SK-N-SH treated with all-trans-retinoic acid at 6 μM for 48 hours (cell line): ENCODE measurements around the gene ZFAND3.

ENCODE experiments used
- ATAC-seq: fragments of 200-7000 bp; cut with Tn5 transposase; 3 replicates; pipeline ENCODE4 v1.9.1; 2020; ENCODE audit warnings: mild to moderate bottlenecking, moderate library complexity
- ARNTL ChIP-seq: fragments of 450-650 bp; formaldehyde crosslinking; IDR thresholded peaks from 2 replicates; pipeline ENCODE4 v1.5.0; 2020; ENCODE audit warnings: low read depth, mild to moderate bottlenecking, moderate library complexity, borderline replicate concordance
- BACH2 ChIP-seq: fragments of 250-450 bp; sonication (Bioruptor Pico); IDR thresholded peaks from 2 replicates; pipeline ENCODE4 v1.9.0; 2021; ENCODE audit warnings: mild to moderate bottlenecking, borderline replicate concordance
- CSDC2 ChIP-seq: fragments of 250-450 bp; sonication (Bioruptor Pico); IDR thresholded peaks from 2 replicates; pipeline ENCODE4 v1.5.0; 2020; ENCODE audit warnings: mild to moderate bottlenecking, moderate library complexity
- ESRRG ChIP-seq: fragments of 250-450 bp; sonication (Bioruptor Pico); IDR thresholded peaks from 2 replicates; pipeline ENCODE4 v1.6.1; 2021; ENCODE audit warnings: mild to moderate bottlenecking
- GLIS3 ChIP-seq: fragments of 250-450 bp; sonication (Bioruptor Pico); IDR thresholded peaks from 2 replicates; pipeline ENCODE4 v1.5.0; 2020; ENCODE audit warnings: mild to moderate bottlenecking, moderate library complexity
- ISL1 ChIP-seq: fragments of 250-450 bp; sonication (Bioruptor Pico); IDR thresholded peaks from 2 replicates; pipeline ENCODE4 v2.1.2; 2022; ENCODE audit warnings: mild to moderate bottlenecking, moderate library complexity
- PPARA ChIP-seq: fragments of 250-450 bp; sonication (Bioruptor Pico); IDR thresholded peaks from 2 replicates; pipeline ENCODE4 v1.5.0; 2020; ENCODE audit warnings: mild to moderate bottlenecking, borderline replicate concordance
- RARB ChIP-seq: fragments of 250-450 bp; sonication (Bioruptor Pico); IDR thresholded peaks from 2 replicates; pipeline ENCODE4 v1.8.0; 2021; ENCODE audit warnings: mild to moderate bottlenecking, moderate library complexity
- TOX ChIP-seq: fragments of 250-450 bp; sonication (Bioruptor Pico); IDR thresholded peaks from 2 replicates; pipeline ENCODE4 v1.8.0; 2021; ENCODE audit warnings: mild to moderate bottlenecking, moderate library complexity, borderline replicate concordance
- ZC3H10 ChIP-seq: fragments of 250-450 bp; sonication (Bioruptor Pico); IDR thresholded peaks from 2 replicates; pipeline ENCODE4 v1.5.1; 2021; ENCODE audit warnings: mild to moderate bottlenecking, moderate library complexity
- ZFP3 ChIP-seq: fragments of 250-450 bp; sonication (Bioruptor Pico); IDR thresholded peaks from 2 replicates; pipeline ENCODE4 v1.5.0; 2020; ENCODE audit warnings: mild to moderate bottlenecking, moderate library complexity
- ZFP30 ChIP-seq: fragments of 450-650 bp; formaldehyde crosslinking; IDR thresholded peaks from 2 replicates; pipeline ENCODE4 v1.5.0; 2022; ENCODE audit warnings: mild to moderate bottlenecking, moderate library complexity
- ZNF565 ChIP-seq: fragments of 450-650 bp; formaldehyde crosslinking; conservative IDR thresholded peaks from 2 replicates; pipeline ENCODE4 v1.5.0; 2020; ENCODE audit warnings: low read depth, mild to moderate bottlenecking, moderate library complexity
- ZNF8 ChIP-seq: fragments of 450-650 bp; formaldehyde crosslinking; IDR thresholded peaks from 2 replicates; pipeline ENCODE4 v1.5.0; 2020; ENCODE audit warnings: mild to moderate bottlenecking, moderate library complexity
- TF ChIP-seq, protein P1 (sequence below): fragments of 250-450 bp; sonication (Bioruptor Pico); IDR thresholded peaks from 2 replicates; pipeline ENCODE4 v1.5.0; 2020; ENCODE audit warnings: mild to moderate bottlenecking, moderate library complexity
- TF ChIP-seq, protein P2 (sequence below): fragments of 250-450 bp; sonication (Bioruptor Pico); IDR thresholded peaks from 2 replicates; pipeline ENCODE4 v1.5.1; 2020; ENCODE audit warnings: low read depth, mild to moderate bottlenecking, moderate library complexity
- TF ChIP-seq, protein P3 (sequence below): fragments of 250-450 bp; sonication (Bioruptor Pico); IDR thresholded peaks from 2 replicates; pipeline ENCODE4 v1.5.1; 2021; ENCODE audit warnings: mild to moderate bottlenecking, moderate library complexity
- TF ChIP-seq, protein P4 (sequence below): fragments of 250-450 bp; sonication (Bioruptor Pico); IDR thresholded peaks from 2 replicates; pipeline ENCODE4 v1.8.0; 2021; ENCODE audit warnings: low read depth, mild to moderate bottlenecking, moderate library complexity, borderline replicate concordance

Gene ZFAND3

DNA sequence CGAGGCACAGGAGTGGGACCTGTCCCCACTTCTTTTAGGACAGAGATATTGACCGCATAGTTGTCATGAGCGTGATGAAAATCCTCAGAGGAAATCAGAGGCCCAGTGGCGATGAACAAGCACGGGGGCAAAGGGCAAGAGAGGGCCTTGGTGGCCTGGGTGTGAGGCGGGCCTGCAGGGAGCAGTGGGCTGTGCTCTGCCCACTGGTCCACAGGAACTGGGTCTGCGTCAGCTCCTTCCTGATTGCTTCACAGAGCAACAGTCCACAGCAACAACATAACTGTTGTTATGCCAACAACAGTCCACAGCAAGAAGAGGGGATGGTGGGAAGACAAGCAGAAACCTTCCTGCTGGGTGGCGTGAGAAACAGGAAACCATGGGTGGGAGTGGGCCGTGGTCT is 335.6 kb downstream of the ZFAND3 start:
- ATAC-seq, result no peak
- TF ChIP-seq, protein P1, sequence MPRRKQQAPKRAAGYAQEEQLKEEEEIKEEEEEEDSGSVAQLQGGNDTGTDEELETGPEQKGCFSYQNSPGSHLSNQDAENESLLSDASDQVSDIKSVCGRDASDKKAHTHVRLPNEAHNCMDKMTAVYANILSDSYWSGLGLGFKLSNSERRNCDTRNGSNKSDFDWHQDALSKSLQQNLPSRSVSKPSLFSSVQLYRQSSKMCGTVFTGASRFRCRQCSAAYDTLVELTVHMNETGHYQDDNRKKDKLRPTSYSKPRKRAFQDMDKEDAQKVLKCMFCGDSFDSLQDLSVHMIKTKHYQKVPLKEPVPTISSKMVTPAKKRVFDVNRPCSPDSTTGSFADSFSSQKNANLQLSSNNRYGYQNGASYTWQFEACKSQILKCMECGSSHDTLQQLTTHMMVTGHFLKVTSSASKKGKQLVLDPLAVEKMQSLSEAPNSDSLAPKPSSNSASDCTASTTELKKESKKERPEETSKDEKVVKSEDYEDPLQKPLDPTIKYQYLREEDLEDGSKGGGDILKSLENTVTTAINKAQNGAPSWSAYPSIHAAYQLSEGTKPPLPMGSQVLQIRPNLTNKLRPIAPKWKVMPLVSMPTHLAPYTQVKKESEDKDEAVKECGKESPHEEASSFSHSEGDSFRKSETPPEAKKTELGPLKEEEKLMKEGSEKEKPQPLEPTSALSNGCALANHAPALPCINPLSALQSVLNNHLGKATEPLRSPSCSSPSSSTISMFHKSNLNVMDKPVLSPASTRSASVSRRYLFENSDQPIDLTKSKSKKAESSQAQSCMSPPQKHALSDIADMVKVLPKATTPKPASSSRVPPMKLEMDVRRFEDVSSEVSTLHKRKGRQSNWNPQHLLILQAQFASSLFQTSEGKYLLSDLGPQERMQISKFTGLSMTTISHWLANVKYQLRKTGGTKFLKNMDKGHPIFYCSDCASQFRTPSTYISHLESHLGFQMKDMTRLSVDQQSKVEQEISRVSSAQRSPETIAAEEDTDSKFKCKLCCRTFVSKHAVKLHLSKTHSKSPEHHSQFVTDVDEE, result no peak
- TF ChIP-seq GLIS3 (CRISPR knock-in tag) (no peak), ZFP30 (CRISPR knock-in tag) (no peak), ZC3H10 (CRISPR knock-in tag) (no peak), ZNF565 (no peak), CSDC2 (CRISPR knock-in tag) (no peak), TOX (CRISPR knock-in tag) (no peak)
- TF ChIP-seq, protein P2, sequence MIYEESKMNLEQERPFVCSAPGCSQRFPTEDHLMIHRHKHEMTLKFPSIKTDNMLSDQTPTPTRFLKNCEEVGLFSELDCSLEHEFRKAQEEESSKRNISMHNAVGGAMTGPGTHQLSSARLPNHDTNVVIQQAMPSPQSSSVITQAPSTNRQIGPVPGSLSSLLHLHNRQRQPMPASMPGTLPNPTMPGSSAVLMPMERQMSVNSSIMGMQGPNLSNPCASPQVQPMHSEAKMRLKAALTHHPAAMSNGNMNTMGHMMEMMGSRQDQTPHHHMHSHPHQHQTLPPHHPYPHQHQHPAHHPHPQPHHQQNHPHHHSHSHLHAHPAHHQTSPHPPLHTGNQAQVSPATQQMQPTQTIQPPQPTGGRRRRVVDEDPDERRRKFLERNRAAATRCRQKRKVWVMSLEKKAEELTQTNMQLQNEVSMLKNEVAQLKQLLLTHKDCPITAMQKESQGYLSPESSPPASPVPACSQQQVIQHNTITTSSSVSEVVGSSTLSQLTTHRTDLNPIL (CRISPR knock-in tag), result no peak

DNA sequence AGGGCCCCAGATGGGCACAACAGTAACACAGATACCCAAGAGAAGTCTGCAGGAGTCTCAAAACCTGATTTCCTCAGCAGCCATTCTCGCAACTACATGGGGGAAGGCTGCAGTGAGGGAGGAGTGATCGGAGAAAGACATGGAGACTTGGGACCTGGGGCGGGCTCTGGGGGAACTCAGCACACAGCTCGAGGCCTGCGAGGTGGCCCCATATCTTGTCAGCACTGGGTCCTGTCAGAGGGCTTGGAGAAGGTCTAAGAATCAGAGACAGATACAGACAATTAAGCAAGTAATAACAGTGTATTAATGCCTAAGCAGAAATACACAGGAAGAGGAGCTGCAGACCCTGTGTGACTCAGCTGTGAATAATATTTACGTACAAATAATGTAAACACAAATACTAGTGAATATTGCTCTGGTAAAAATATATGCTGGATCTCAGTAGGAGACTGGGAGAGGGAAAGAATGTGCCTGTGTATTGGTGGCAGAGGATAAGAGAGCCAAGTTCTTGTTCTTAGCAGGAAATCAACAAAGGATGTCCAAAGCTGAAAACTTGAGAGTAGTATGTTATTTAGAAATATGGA is 336.2 kb downstream of the ZFAND3 start:
- no peak for ATAC-seq

DNA sequence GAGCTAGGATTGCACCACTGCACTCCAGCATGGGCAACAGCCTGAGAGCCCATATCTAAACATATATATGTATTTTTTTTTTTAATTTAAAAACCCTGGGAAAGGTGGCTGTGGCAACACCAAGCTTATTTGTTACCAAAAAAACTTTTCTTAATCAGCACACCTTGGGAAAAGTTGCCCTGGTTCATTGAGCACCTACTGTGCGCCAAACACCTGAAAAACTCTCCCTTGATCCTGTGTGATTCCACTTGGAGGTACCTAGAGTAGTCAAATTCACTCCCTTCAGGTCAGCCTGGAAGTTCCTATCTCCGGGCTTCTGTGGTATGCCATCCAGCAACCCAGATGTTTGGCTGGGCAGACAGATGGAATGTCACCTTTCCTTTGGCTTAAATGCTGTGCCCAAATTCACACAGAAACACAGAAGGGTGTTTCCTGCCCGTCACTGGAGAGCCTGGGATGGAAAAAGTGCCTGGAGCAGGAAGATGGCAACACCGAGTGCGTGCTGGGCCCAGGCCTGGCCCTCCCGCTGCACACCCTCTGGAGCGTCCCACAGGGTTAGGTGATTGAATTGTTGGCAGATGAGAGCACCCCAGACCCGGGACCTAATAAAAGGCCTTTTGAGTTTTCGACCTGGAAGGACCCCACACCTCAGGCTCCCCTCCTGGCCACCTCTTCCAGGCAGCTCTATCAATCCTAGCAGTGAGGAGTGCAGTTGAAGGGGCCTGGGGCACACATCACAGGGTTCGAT is 337.5 kb downstream of the ZFAND3 start:
- TF ChIP-seq PPARA (CRISPR knock-in tag), result no peak
- no peak for TF ChIP-seq ZNF565
- no peak for TF ChIP-seq ZFP3 (CRISPR knock-in tag)
- TF ChIP-seq ZNF8 (CRISPR knock-in tag), result no peak
- TF ChIP-seq RARB (CRISPR knock-in tag), result no peak
- TF ChIP-seq, protein P3, sequence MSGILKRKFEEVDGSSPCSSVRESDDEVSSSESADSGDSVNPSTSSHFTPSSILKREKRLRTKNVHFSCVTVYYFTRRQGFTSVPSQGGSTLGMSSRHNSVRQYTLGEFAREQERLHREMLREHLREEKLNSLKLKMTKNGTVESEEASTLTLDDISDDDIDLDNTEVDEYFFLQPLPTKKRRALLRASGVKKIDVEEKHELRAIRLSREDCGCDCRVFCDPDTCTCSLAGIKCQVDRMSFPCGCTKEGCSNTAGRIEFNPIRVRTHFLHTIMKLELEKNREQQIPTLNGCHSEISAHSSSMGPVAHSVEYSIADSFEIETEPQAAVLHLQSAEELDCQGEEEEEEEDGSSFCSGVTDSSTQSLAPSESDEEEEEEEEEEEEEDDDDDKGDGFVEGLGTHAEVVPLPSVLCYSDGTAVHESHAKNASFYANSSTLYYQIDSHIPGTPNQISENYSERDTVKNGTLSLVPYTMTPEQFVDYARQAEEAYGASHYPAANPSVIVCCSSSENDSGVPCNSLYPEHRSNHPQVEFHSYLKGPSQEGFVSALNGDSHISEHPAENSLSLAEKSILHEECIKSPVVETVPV (CRISPR knock-in tag), result no peak
- TF ChIP-seq ZFP30 (CRISPR knock-in tag), result no peak
- TF ChIP-seq ARNTL (CRISPR knock-in tag), result no peak
- TF ChIP-seq, protein P2 (CRISPR knock-in tag), result no peak
- no peak for TF ChIP-seq CSDC2 (CRISPR knock-in tag)
- TF ChIP-seq, protein P4, sequence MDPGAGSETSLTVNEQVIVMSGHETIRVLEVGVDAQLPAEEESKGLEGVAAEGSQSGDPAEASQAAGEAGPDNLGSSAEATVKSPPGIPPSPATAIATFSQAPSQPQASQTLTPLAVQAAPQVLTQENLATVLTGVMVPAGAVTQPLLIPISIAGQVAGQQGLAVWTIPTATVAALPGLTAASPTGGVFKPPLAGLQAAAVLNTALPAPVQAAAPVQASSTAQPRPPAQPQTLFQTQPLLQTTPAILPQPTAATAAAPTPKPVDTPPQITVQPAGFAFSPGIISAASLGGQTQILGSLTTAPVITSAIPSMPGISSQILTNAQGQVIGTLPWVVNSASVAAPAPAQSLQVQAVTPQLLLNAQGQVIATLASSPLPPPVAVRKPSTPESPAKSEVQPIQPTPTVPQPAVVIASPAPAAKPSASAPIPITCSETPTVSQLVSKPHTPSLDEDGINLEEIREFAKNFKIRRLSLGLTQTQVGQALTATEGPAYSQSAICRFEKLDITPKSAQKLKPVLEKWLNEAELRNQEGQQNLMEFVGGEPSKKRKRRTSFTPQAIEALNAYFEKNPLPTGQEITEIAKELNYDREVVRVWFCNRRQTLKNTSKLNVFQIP (CRISPR knock-in tag), result no peak
- no peak for ATAC-seq

More for the DNA sequence above, 336.2 kb downstream of the ZFAND3 start:
- TF ChIP-seq, protein P3 (CRISPR knock-in tag), result no peak
- TF ChIP-seq, protein P2 (CRISPR knock-in tag), result no peak
- TF ChIP-seq BACH2 (CRISPR knock-in tag) (no peak), ZNF565 (no peak), ZFP3 (CRISPR knock-in tag) (no peak), RARB (CRISPR knock-in tag) (no peak), ESRRG (CRISPR knock-in tag) (no peak), CSDC2 (CRISPR knock-in tag) (no peak), ZNF8 (CRISPR knock-in tag) (no peak), ISL1 (CRISPR knock-in tag) (no peak)
